SIG-M5 treated with dmso at 0.1 percent for 504 hours (cell line): ENCODE measurements around the gene ATF4.
A peak's percentile ranks its signal among the peaks of the same experiment; 100 is the strongest.

Experiments used
- DNase-seq: peaks from one replicate; lab custom pipeline; 2025; ENCODE audit not compliant: unreplicated experiment; lab: John Stamatoyannopoulos, UW

ATF4 gene

GRCh38 chr22:39528080-39528661 is 7.8 kb downstream of the ATF4 start:
- no peak for DNase-seq

- DNase-seq = peak; percentile 89
Observed at GRCh38 chr22:39528681-39529486, 8.5 kb downstream of the ATF4 start.

GRCh38 chr22:39529487-39529851 is 9.1 kb downstream of the ATF4 start:
- no peak for DNase-seq

- DNase-seq = no peak
Observed at GRCh38 chr22:39530116-39530515, 9.8 kb downstream of the ATF4 start.

GRCh38 chr22:39530692-39531331 is 10.4 kb downstream of the ATF4 start:
- peak; percentile 88 for DNase-seq

- peak; percentile 99 for DNase-seq
Observed at GRCh38 chr22:39532215-39533073, 12.1 kb downstream of the ATF4 start, which contains the start of gene RPS19BP1. Gene RPS19BP1, minus strand, starts transcription at chr22:39532748. Its CDS starts 10 bp downstream, at chr22:39532738.

GRCh38 chr22:39534092-39534506 is 13.7 kb downstream of the ATF4 start:
- no peak for DNase-seq

GRCh38 chr22:39534591-39535356 is 14.4 kb downstream of the ATF4 start:
- peak; percentile 22 for DNase-seq

GRCh38 chr22:39535357-39535725 is 15.0 kb downstream of the ATF4 start:
- DNase-seq = no peak

- no peak for DNase-seq
Observed at GRCh38 chr22:39535831-39536449, 15.6 kb downstream of the ATF4 start.

GRCh38 chr22:39536711-39537110 is 16.3 kb downstream of the ATF4 start:
- no peak for DNase-seq

GRCh38 chr22:39537975-39538374 is 17.6 kb downstream of the ATF4 start:
- no peak for DNase-seq

- no peak for DNase-seq
Observed at GRCh38 chr22:39543095-39543494, 22.7 kb downstream of the ATF4 start.

GRCh38 chr22:39545386-39546365 is 25.3 kb downstream of the ATF4 start:
- no peak for DNase-seq

GRCh38 chr22:39546889-39547586 is 26.7 kb downstream of the ATF4 start:
- peak; percentile 57 for DNase-seq

GRCh38 chr22:39547587-39547947 is 27.2 kb downstream of the ATF4 start:
- DNase-seq = no peak

GRCh38 chr22:39553429-39553828 is 33.1 kb downstream of the ATF4 start:
- no peak for DNase-seq

GRCh38 chr22:39554151-39554550 is 33.8 kb downstream of the ATF4 start:
- no peak for DNase-seq
